LNCAP (cell line): ENCODE results near the gene KIAA1671.

Experiments used
- TF ChIP-seq, protein P1 (sequence below): fragments of 450-650 bp; IDR thresholded peaks from 2 replicates; pipeline ENCODE4 v1.5.1; 2017; ENCODE audit warnings: mild to moderate bottlenecking

The KIAA1671 gene

DNA sequence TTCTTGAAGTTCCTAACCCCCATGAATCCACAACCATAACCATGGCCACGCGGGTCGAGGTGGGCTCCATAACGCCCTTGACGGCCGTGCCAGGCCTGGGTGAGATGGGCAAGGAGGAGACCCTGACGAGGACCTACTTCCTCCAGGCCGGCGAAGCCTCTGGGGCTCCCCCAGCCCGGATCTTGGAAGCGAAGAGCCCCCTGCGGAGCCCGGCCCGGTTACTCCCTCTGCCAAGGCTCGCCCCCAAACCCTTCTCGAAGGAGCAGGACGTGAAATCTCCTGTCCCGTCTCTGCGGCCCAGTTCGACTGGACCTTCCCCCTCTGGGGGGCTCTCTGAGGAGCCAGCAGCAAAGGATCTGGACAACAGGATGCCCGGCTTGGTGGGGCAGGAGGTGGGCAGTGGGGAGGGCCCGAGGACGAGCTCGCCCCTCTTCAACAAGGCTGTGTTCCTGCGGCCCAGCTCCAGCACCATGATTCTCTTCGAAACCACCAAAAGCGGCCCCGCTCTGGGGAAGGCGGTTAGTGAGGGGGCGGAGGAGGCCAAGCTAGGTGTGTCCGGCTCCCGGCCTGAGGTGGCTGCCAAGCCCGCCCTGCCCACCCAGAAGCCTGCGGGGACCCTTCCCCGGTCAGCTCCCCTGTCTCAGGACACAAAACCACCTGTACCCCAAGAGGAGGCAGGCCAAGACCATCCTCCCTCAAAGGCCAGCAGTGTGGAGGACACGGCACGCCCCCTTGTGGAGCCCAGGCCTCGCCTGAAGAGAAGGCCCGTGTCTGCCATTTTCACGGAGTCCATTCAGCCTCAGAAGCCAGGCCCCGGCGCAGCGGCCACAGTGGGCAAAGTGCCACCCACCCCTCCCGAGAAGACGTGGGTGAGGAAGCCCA is 75.7 kb downstream of the KIAA1671 start:
- TF ChIP-seq, protein P1, sequence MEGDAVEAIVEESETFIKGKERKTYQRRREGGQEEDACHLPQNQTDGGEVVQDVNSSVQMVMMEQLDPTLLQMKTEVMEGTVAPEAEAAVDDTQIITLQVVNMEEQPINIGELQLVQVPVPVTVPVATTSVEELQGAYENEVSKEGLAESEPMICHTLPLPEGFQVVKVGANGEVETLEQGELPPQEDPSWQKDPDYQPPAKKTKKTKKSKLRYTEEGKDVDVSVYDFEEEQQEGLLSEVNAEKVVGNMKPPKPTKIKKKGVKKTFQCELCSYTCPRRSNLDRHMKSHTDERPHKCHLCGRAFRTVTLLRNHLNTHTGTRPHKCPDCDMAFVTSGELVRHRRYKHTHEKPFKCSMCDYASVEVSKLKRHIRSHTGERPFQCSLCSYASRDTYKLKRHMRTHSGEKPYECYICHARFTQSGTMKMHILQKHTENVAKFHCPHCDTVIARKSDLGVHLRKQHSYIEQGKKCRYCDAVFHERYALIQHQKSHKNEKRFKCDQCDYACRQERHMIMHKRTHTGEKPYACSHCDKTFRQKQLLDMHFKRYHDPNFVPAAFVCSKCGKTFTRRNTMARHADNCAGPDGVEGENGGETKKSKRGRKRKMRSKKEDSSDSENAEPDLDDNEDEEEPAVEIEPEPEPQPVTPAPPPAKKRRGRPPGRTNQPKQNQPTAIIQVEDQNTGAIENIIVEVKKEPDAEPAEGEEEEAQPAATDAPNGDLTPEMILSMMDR: peak; percentile 27; the same call in 1 of the 2 replicates

DNA sequence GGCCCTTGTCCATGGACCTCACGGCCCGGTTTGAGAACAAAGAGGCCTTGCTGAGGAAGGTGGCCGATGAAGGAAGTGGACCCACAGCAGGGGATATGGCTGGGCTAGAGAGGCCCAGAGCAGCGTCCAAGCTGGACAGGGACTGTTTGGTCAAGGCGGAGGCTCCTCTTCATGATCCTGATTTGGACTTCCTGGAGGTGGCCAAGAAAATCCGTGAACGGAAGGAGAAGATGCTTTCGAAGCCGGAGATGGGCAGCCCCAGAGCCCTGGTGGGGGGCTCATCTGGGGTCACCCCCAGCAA is 76.3 kb downstream of the KIAA1671 start:
- TF ChIP-seq, protein P1: no peak

DNA sequence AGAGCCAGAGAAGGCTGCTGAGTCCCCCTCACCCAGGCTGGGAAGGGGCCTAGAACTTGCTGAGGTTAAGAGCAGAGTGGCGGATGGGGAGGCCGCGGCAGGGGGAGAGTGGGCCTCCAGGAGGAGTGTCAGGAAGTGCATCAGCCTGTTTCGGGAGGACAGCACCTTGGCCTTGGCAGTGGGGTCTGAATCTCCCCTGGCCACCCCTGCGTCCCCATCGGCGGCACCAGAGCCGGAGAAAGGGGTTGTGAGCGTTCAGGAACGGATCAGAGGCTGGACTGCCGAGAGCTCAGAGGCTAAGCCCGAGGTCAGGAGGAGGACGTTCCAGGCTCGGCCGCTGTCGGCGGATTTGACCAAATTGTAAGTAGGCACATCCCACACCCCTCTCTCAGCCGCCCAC is 76.7 kb downstream of the KIAA1671 start:
- TF ChIP-seq, protein P1: no peak

DNA sequence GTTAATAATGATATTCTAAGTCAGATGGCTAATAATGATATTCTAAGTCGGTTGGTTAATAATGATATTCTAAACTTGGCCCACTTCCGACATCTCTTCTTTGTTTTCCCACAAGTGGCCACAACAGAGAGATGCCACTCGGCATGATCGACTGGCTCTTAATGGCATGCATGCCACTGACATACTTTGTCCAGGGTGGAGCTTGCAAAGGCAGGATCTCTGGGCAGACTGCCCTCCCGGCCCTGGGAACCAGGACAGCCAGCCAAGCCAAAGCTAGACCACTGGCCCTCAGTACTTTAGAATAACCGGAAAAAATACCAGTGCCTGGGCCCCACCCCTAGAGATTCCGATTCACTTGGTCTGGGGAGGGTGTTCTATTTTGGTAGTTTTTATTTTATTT is 78.1 kb downstream of the KIAA1671 start:
- TF ChIP-seq, protein P1: no peak

DNA sequence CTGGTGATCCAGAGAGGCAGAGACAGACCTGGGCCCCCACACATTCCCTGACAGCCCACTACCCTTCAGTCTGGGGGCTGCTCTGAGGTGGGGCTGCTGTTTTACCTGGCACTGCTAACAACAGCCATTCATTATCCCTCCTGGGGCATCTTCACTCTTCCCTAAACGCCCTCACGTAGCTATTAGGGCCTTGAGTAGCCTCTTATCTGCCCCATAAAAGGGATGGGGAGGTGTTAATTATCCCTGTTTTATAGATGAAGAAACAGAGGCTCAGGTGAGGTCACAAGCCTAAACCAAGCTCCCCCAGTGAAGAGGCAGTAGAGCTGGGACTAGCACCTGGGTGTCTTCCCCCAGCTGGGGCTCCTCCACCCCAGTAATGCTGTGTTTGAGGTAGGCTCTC is 79.5 kb downstream of the KIAA1671 start:
- TF ChIP-seq, protein P1: no peak

DNA sequence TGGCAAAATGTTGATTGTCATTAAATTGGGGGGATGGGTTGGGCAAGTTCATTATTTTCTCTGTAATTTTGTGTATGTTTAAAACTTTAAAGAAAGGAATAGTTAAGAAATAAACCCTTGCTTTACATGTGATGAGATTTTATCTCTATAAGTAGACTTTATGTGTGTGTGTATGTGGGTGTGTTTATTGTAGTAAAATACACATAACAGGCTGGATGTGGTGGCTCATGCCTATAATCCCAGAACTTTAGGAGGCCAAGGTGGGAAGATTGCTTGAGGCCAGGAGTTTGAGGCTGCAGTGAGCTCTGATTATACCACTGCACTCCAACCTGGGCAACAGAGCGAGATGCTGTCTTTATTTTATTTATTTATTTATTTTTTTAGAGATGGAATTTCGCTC is 83.2 kb downstream of the KIAA1671 start:
- TF ChIP-seq, protein P1: no peak

DNA sequence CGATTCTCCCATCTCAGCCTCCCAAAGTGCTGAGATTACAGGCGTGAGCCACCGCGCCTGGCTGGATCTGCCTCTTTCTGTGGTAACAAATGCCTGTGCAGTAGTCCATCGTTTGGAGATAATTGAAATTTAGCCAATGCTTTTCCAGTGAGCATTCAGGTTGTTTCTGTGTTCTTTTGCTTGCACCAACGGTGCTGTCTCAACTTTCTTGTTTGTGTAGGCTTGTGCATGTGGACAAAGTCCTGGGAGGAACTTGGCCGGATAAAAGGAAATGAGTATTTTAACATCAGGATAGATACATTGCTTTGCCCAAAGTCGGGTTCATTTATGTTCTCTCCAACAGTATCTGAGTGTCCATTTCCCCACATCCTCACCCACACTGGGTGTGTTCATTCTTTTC is 85.7 kb downstream of the KIAA1671 start:
- TF ChIP-seq, protein P1: no peak
